ENCODE measurements around the gene TAF3. TPM values are rescaled to one million over a fixed set of nuclear protein-coding genes. Genes with fewer than 3 reads are reported as not detected.

TAF3 gene
- total and polyA plus RNA-seq, 2 donors (not counting 1 experiment from before 2014, with no cell fraction given): 7.0 to 20.1 TPM

GRCh38 chr10:8037199-8037801 is 219.0 kb downstream of the TAF3 start:
- H3K27me3 ChIP-seq (replicated peaks in 1 of 4; ENCODE audit: control extremely low read depth in 1 of 4, control insufficient read depth in 3 of 4, insufficient read depth in 4 of 4, low read length in 3 of 4): peaks cover 0 to 95% (median 77%) of the 10 kb centered on the region in 4 experiments
- DNase-seq (peak; percentile 35), ATAC-seq (ENCODE audit: low read depth) (no peak)
- H3K79me2 ChIP-seq (ENCODE audit: control insufficient read depth, insufficient read depth, low read length): no peaks in the 10 kb centered on the region
- peaks cover 14% of the 10 kb centered on the region for H3K4me1 Mint-ChIP-seq
- no peak overlapping the region for H2AFZ ChIP-seq (ENCODE audit: insufficient read depth, low read depth, low read length, poor library complexity, severe bottlenecking)
- peaks cover 0 to 45% (median 2%) of the 10 kb centered on the region in 3 donors for H3K9me3 ChIP-seq (ENCODE audit: control extremely low read depth in 1 of 3, control insufficient read depth in 2 of 3, insufficient read depth in 1 of 3, low read length in 2 of 3)
- H3K27ac Mint-ChIP-seq: no peak overlapping the region
- H3K4me2 ChIP-seq (replicated peaks; ENCODE audit: low read depth, low read length, poor library complexity, severe bottlenecking): no peak overlapping the region
- no peak overlapping the region for H3K9ac ChIP-seq (ENCODE audit: low read length)
- no peak overlapping the region for H3K4me3 ChIP-seq (ENCODE audit: control extremely low read depth in 1 of 5, extremely low read depth in 1 of 5, insufficient read depth in 1 of 5, low read depth in 2 of 5, low read length in 4 of 5)
- intact Hi-C loops (cut with micrococcal nuclease): no loop called here
- H3K4me1 ChIP-seq (ENCODE audit: control insufficient read depth in 2 of 2, insufficient read depth in 2 of 2, low read length in 2 of 2): peaks cover 29 to 47% of the 10 kb centered on the region in 2 donors
- peaks cover 2% of the 10 kb centered on the region for H3K9me3 Mint-ChIP-seq (ENCODE audit: insufficient read depth)
- no peak for TF ChIP-seq EZH2 (IDR thresholded peaks at IDR 0.05; ENCODE audit: borderline replicate concordance, insufficient read depth, low read depth, low read length, poor library complexity, severe bottlenecking)
- no peak for TF ChIP-seq CTCF (IDR thresholded peaks at IDR 0.05)
- peaks cover 76% of the 10 kb centered on the region for H3K27me3 Mint-ChIP-seq
- no peak overlapping the region for H3K27ac ChIP-seq (ENCODE audit: low read length in 2 of 2)
- no peaks in the 10 kb centered on the region for H3K36me3 ChIP-seq (replicated peaks in 1 of 2; ENCODE audit: control extremely low read depth in 1 of 2, control insufficient read depth in 1 of 2, extremely low read depth in 1 of 2, insufficient read depth in 2 of 2, low read length in 1 of 2)
- WGBS (ENCODE audit: insufficient coverage): 22% methylated on average over 13 of the region's 32 CpGs
- H4K20me1 ChIP-seq (ENCODE audit: control insufficient read depth, insufficient read depth, low read length, poor library complexity, severe bottlenecking): no peaks in the 10 kb centered on the region
- CTCF ChIA-PET: no interaction called here
- H3K4me3 Mint-ChIP-seq: no peak overlapping the region
- POLR2A ChIA-PET: no interaction called here
